AG20443 (cell line): ENCODE results near the gene HTR5A.

Source experiments
- DNase-seq: peaks from one replicate; pipeline ENCODE4 v3.0.0; 2012; ENCODE audit warnings: low spot score, mixed read lengths

The HTR5A gene

DNA sequence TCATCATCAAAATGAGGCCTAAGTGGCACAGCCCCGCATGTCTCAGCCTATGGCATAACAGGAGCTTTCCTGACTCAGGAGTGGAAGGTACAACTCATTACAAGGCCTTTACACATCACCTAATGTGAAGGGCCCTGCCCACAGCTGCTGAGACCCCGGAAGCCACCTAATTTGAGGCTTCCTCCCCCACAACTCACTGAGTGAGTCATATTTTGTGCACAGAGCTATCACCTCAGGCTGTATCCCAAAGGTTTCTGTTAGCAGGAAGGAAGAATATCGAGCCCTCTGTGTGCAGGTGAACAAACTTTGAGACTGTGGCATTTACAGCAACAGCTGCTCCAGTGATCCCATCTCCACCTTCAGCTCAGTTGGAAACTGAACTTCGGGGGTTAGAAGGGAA, 20.6 kb downstream of the HTR5A start:
- no peak for DNase-seq

DNA sequence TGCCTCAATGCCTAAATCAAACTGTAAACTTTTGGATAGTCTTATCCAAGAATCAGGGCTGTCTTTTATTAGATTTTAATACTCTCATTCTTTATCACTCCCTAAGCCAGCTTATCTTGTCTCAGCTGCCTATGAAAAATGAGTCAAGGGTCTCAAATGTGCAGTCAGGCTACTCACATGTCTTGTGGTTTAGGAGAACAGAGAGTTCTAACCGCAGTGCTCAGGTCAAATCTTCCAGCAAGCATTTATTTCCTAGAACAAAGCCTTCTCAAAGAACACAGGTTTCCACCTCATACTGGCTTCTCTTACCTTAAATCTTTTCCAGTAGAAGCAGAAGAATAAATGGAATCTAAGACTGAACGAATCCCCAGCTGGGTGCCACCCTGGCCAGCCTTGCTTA, 23.5 kb downstream of the HTR5A start:
- no peak for DNase-seq

GRCh38 chr7:155094636-155095135, 24.6 kb downstream of the HTR5A start:
- no peak for DNase-seq

DNA sequence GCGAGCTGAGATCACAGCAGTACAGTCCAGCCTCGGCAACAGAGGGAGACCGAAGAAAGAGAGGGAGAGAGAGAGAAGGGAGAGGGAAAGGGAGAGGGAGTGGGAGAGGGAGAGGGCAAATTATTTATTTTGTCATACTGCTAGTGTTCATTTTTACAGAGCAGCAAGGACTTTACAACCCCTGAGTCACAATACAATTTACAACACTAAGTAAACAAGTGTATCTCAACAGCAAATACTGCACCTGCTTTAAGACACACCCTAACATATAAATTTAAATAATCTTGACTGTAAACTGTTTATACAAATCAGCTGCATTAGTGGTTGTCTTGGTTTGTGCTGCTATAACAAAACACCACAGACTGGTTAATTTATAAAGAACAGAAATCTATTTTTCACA, 27.2 kb downstream of the HTR5A start:
- no peak for DNase-seq

- DNase-seq: no peak
Measured at GRCh38 chr7:155103839-155104238, 33.7 kb downstream of the HTR5A start.

- no peak for DNase-seq
Measured at GRCh38 chr7:155104913-155105312, 34.8 kb downstream of the HTR5A start.

GRCh38 chr7:155106356-155106755, 36.2 kb downstream of the HTR5A start:
- DNase-seq: no peak

GRCh38 chr7:155107126-155107525, 37.0 kb downstream of the HTR5A start:
- DNase-seq: no peak

- no peak for DNase-seq
Measured at GRCh38 chr7:155108144-155108901, 38.2 kb downstream of the HTR5A start.

DNA sequence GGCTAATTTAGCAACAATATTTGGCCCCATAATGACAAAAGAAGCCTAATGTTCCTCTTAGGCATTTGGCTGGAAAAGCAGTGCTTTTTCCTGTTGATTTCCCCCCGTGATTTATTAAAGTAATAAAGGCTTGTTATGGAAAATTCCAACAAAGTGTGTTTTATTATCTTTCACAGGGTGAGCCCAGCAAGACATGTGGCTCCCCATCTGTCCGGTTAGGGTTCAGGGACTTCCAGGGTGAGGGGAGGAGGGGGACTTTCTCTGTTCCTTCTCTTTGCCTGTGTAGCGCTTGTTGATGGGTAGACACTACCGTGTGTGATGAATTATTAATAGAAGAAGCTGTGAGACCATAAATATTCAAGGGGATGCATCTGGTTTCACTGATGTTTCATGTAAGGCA, 39.0 kb downstream of the HTR5A start:
- no peak for DNase-seq

GRCh38 chr7:155115288-155115687, 45.2 kb downstream of the HTR5A start:
- DNase-seq: no peak

DNA sequence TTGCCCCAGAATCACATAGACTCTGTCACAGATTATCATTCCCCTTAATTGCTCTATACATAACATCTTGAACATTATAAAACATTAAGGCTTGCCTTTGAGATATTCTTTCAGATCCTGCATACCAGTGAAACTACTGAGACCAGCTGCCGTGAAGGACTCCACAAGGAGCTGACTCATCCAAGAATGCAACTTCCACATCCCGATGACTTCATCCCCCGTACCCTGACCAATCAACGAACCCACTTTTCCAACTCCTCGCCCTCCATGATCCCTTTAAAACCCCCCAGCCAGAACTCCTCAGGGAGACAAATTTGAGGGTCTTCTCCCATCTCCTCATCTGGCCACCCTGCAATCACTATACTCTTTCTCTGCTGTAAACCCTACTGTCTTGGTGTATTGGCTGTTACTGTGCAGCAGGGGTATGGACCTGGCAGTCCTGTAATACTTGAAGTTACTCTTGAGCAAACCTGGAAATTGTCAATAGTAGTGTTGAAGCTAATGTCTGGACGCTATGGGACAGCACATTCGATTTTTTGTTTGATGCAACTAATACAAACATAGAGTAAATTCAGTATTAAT, 49.8 kb downstream of the HTR5A start:
- DNase-seq: no peak

DNA sequence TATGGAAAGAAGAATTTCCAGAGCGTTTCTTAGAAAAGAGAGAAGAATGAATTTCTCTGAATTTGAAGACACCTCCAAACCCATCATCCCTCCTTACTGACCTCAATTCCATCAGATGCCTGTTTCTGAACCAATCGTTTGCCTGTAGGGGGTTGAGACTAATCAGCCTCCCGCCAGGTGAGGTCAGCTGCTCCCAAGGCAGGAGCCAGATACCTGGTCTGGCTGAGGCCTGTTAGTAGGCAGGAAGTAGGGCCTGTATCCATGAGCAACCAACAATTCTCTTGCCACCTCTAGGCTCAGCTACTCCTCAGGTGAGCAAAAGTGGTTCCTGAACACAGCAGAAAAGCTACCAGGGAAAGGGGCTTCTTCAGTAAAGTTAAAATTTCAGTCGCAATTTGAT, 50.3 kb downstream of the HTR5A start:
- no peak for DNase-seq

- DNase-seq: no peak
Measured at GRCh38 chr7:155122831-155123230, 52.7 kb downstream of the HTR5A start.

GRCh38 chr7:155123413-155123812, 53.3 kb downstream of the HTR5A start:
- DNase-seq: no peak

DNA sequence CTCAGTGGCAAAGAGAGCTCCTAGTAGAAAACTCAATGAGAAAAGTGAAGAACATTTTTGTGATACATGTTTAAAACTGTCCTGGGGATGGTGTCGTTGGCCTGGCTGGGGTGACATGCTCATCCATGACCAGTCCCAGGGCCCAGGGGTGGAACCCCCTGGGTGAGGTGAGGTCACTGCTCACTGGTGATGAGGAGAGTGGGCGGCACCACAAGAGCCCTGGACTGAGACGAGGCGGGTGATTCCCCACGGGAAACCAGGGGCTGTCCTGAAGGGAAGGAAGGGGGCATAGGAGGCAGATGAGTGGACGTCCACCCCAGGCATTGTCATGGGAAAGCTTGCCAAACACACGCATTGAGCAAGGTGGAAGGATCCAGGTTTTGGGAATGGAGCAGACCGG, 54.6 kb downstream of the HTR5A start:
- DNase-seq: no peak

DNA sequence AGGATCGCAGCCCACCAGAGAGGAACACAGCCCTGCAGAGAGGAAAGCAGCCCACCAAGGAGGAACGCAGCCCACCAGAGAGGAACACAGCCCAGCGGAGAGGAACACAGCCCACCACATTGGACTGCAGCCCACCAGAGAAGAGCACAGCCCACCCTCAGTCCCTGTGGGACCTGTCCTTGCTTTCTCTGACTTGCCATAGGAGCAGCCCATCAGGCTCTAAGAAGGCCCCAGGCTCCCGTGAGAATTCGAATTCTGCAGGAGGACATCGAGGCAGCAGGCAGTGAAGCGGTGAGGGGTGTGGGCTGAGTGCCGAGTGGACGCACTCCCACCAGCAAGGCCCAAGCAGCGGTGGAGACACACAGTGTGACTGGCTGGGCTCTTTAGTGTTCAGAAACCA, 59.1 kb downstream of the HTR5A start:
- DNase-seq: no peak

GRCh38 chr7:155129789-155130188, 59.7 kb downstream of the HTR5A start:
- DNase-seq: no peak

- no peak for DNase-seq
Measured at GRCh38 chr7:155130493-155130892, 60.4 kb downstream of the HTR5A start.

DNA sequence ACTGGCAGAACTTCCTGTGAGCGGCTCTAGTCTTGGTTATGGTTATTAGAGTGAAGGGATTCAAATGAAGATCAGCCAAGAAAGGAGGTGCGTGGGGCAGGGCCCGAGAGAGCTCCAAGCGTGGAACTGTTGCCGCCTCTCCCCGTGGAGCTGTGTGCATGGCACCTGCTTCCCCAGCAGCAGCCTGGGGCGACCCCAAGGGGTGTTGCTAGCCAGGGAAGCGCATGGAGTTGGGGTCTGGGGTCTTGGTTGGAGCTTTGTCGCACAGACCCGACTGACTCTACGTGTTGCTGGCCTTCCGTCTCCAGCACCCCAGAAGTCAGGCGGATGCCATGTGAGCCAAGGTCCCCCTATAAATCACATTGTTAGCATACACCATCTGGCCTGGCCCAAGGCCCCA, 61.0 kb downstream of the HTR5A start:
- no peak for DNase-seq

- DNase-seq: no peak
Measured at GRCh38 chr7:155132431-155132830, 62.3 kb downstream of the HTR5A start.

GRCh38 chr7:155136619-155137243, 66.6 kb downstream of the HTR5A start:
- no peak for DNase-seq
